Duodenal mucosa (tissue), 2 donors: ENCODE measurements around the gene MUC5B.
"Not testable (repeated sequence)": the region's sequence is repeated elsewhere in the genome, so short reads cannot be mapped to it uniquely, and the experiment has no call there.

Source experiments
- H3K27ac ChIP-seq: one replicate; pipeline ENCODE4 v1.7.0; 2013; ENCODE audit warnings: low read depth, low read length
- H3K27me3 ChIP-seq, 2 donors: one replicate each; pipeline ENCODE4 v1.7.0; 2013; ENCODE audit warnings: low read length in 2 of 2, control low read depth in 1 of 2; ENCODE audit not compliant: insufficient read depth in 2 of 2, control insufficient read depth in 1 of 2
- H3K36me3 ChIP-seq, 2 donors: one replicate each; pipeline ENCODE4 v1.7.0; 2013; ENCODE audit warnings: low read length in 2 of 2, control low read depth in 1 of 2; ENCODE audit not compliant: insufficient read depth in 2 of 2, control insufficient read depth in 1 of 2
- H3K4me1 ChIP-seq, 2 donors: one replicate each; pipeline ENCODE4 v1.7.0; 2013; ENCODE audit warnings: low read length in 2 of 2, control low read depth in 1 of 2; ENCODE audit not compliant: insufficient read depth in 2 of 2, control insufficient read depth in 1 of 2
- H3K4me3 ChIP-seq, 2 donors: one replicate each; pipeline ENCODE4 v1.7.0; 2013; ENCODE audit warnings: low read length in 2 of 2, low read depth in 1 of 2
- H3K9ac ChIP-seq, 2 donors: one replicate each; pipeline ENCODE4 v1.7.0; 2013; ENCODE audit warnings: low read length in 2 of 2, low read depth in 1 of 2
- H3K9me3 ChIP-seq, 2 donors: one replicate each; pipeline ENCODE4 v1.7.0; 2013; ENCODE audit warnings: low read length in 2 of 2, control low read depth in 1 of 2; ENCODE audit not compliant: control insufficient read depth in 1 of 2

MUC5B gene

GRCh38 chr11:1240771-1241170 is 17.9 kb downstream of the MUC5B start:
- Histone ChIP-seq H3K9me3 (no peaks in the 10 kb centered on the region), H3K36me3 (no peaks in the 10 kb centered on the region), H3K27ac (no peak overlapping the region)

DNA sequence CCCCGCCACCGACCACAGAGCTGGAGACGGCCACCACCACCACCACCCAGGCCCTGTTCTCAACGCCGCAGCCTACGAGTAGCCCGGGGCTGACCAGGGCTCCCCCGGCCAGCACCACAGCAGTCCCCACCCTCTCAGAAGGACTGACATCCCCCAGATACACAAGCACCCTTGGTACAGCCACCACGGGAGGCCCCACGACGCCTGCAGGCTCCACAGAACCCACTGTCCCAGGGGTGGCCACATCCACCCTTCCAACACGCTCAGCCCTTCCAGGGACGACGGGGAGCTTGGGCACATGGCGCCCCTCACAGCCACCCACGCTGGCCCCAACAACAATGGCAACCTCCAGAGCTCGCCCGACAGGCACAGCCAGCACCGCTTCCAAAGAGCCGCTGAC is 18.8 kb downstream of the MUC5B start:
- no peak overlapping the region for H3K4me3 ChIP-seq
- H3K9ac ChIP-seq: no peak overlapping the region

More at GRCh38 chr11:1240771-1241170, 17.9 kb downstream of the MUC5B start:
- Histone ChIP-seq H3K27me3 (no peaks in the 10 kb centered on the region), H3K4me1 (no peaks in the 10 kb centered on the region), H3K9ac (no peak overlapping the region), H3K4me3 (no peak overlapping the region)

GRCh38 chr11:1242289-1242688 is 19.4 kb downstream of the MUC5B start:
- Histone ChIP-seq H3K36me3 (no peaks in the 10 kb centered on the region), H3K27ac (no peak overlapping the region), H3K9ac (no peak overlapping the region), H3K9me3 (no peaks in the 10 kb centered on the region), H3K4me1 (no peaks in the 10 kb centered on the region), H3K27me3 (no peaks in the 10 kb centered on the region), H3K4me3 (no peak overlapping the region)

More for the DNA sequence above, 18.8 kb downstream of the MUC5B start:
- Histone ChIP-seq H3K27me3 (no peaks in the 10 kb centered on the region), H3K27ac (no peak overlapping the region), H3K9me3 (no peaks in the 10 kb centered on the region), H3K36me3 (no peaks in the 10 kb centered on the region), H3K4me1 (no peaks in the 10 kb centered on the region)

DNA sequence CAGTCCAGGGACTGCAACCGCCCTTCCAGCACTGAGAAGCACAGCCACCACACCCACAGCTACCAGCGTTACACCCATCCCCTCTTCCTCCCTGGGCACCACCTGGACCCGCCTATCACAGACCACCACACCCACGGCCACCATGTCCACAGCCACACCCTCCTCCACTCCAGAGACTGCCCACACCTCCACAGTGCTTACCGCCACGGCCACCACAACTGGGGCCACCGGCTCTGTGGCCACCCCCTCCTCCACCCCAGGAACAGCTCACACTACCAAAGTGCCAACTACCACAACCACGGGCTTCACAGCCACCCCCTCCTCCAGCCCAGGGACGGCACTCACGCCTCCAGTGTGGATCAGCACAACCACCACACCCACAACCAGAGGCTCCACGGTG is 19.9 kb downstream of the MUC5B start:
- not testable (repeated sequence) for H3K27me3 ChIP-seq, H3K36me3 ChIP-seq, H3K4me3 ChIP-seq, H3K4me1 ChIP-seq, H3K9me3 ChIP-seq, H3K9ac ChIP-seq, H3K27ac ChIP-seq

GRCh38 chr11:1243521-1243920 is 20.7 kb downstream of the MUC5B start:
- not testable (repeated sequence) for H3K27ac ChIP-seq, H3K36me3 ChIP-seq, H3K27me3 ChIP-seq, H3K9ac ChIP-seq, H3K4me3 ChIP-seq, H3K4me1 ChIP-seq, H3K9me3 ChIP-seq

- not testable (repeated sequence) for H3K4me1 ChIP-seq, H3K9me3 ChIP-seq, H3K9ac ChIP-seq, H3K27ac ChIP-seq, H3K4me3 ChIP-seq, H3K36me3 ChIP-seq, H3K27me3 ChIP-seq
Observed at GRCh38 chr11:1244557-1244956, 21.7 kb downstream of the MUC5B start.

DNA sequence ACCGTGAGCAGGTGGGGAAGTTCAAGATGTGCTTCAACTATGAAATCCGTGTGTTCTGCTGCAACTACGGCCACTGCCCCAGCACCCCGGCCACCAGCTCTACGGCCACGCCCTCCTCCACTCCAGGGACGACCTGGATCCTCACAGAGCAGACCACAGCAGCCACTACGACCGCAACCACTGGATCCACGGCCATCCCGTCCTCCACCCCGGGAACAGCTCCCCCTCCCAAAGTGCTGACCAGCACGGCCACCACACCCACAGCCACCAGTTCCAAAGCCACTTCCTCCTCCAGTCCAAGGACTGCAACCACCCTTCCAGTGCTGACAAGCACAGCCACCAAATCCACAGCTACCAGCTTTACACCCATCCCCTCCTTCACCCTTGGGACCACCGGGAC is 22.9 kb downstream of the MUC5B start:
- H3K9ac ChIP-seq, H3K4me3 ChIP-seq, H3K27me3 ChIP-seq, H3K4me1 ChIP-seq, H3K9me3 ChIP-seq, H3K36me3 ChIP-seq, H3K27ac ChIP-seq: not testable (repeated sequence)

- H3K27me3 ChIP-seq, H3K4me3 ChIP-seq, H3K36me3 ChIP-seq, H3K9me3 ChIP-seq, H3K9ac ChIP-seq, H3K27ac ChIP-seq, H3K4me1 ChIP-seq: not testable (repeated sequence)
Observed at GRCh38 chr11:1246301-1246700, 23.4 kb downstream of the MUC5B start.

- not testable (repeated sequence) for H3K4me3 ChIP-seq, H3K4me1 ChIP-seq, H3K27me3 ChIP-seq, H3K36me3 ChIP-seq, H3K9ac ChIP-seq, H3K9me3 ChIP-seq, H3K27ac ChIP-seq
Observed at GRCh38 chr11:1247026-1247425, 24.2 kb downstream of the MUC5B start.

DNA sequence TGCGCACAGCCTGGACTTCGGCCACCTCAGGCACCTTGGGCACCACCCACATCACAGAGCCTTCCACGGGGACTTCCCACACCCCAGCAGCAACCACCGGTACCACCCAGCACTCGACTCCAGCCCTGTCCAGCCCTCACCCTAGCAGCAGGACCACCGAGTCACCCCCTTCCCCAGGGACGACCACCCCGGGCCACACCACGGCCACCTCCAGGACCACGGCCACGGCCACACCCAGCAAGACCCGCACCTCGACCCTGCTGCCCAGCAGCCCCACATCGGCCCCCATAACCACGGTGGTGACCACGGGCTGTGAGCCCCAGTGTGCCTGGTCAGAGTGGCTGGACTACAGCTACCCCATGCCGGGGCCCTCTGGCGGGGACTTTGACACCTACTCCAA is 26.1 kb downstream of the MUC5B start:
- H3K27me3 ChIP-seq, H3K4me3 ChIP-seq, H3K36me3 ChIP-seq, H3K9ac ChIP-seq, H3K27ac ChIP-seq, H3K4me1 ChIP-seq, H3K9me3 ChIP-seq: not testable (repeated sequence)

GRCh38 chr11:1250411-1250810 is 27.5 kb downstream of the MUC5B start:
- H3K4me1 ChIP-seq, H3K9me3 ChIP-seq, H3K9ac ChIP-seq, H3K4me3 ChIP-seq, H3K27ac ChIP-seq, H3K27me3 ChIP-seq, H3K36me3 ChIP-seq: not testable (repeated sequence)
